CD4-positive, alpha-beta T cell treated with Interleukin-12 subunit alpha and Interleukin-12 subunit beta, for 1 hour (primary cell): ENCODE results near the gene BCL2A1.
"Not testable (repeated sequence)": the region's sequence is repeated elsewhere in the genome, so short reads cannot be mapped to it uniquely, and the experiment has no call there.

ENCODE experiments used
- DNase-seq: peaks from one replicate; pipeline ENCODE4 v3.0.0-alpha.2; 2020

Gene BCL2A1

DNA sequence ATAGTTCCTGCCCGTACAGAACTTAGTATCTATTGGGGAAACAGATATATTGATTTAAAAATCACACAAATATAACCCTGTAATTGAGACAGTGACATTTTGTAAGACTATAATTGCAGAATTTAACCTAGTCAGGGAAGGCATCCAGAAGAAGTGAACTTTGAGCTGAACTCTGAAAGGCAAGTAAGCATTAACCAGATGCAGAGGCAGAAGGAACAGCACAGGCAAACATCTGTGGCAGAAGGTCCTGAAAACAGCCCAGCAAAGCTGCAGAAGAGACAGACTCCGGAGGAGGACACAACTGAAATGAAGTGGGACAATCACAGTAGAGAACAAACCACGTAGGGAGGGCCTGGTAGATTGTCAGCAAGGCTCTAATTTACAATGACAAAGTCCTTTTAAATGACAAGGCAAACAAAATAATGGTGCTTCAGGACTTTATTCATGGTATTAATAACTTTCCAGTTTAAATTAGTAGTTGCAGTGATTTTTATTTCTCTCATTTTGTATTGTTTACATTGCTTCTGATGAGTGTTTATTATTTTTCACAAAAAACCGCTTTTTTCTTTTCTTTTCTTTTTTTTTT is 14.5 kb downstream of the BCL2A1 start:
- DNase-seq, result no peak

DNA sequence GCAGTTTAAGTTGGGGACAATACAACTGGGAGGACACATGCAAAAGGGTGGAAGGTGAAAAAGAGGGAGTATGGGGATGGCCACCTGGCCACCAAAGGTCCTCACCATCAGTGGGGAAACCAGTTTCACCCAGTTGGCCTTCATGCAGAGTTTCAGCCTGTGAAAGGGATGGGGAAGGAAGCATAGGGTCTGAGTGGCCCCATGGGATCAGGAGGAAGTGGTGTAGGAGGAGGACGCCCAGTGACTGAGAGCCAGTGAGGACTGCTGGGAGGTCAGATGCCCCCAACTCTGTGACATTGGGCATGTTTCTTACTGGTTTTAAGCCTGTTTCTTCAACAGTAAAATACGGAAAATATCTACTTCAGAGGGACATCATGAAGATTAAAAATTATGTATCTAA is 16.3 kb downstream of the BCL2A1 start:
- DNase-seq, result no peak

DNA sequence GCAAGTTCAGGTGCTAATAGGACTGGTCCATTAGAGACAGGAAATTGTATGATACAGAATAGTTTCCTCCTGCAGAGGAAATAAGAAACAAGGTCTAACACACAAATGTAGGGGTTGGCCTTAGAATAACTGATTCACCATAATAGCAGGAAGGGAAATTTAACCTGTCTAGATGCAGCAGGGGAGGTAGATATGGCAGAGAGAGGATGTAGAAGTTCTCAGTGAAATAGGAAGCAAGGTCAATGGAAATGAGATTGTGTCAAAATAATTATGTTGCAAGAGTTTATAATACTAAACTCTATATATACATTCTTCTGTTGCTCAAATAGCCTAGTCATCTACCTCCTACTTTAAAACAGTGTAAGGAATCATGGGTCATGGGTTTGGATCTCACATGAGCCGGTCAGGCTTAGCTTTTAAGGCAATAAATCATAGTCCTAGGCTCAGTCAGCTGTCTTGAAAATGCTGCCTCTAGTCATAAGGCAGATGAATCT is 17.0 kb downstream of the BCL2A1 start:
- DNase-seq, result no peak

DNA sequence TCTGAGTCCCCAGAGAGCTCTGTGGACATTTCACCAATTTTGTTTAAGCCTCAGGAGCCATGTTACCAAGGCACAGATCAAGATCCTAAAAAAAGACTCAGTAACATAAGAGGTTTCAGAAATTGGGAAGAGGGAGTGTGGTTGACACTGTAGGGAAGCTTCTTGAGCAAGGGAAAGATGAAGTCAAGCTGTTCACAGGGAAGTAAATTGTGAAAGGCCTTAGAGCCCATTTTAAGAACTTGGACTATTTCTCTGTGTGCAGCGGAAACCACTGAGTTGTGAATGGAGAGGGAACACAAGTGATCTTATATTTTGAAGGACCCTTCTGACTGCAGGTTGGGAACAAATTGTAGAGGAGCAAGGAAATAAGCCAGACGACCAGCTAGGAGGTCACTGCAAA is 18.7 kb downstream of the BCL2A1 start:
- DNase-seq, result no peak

DNA sequence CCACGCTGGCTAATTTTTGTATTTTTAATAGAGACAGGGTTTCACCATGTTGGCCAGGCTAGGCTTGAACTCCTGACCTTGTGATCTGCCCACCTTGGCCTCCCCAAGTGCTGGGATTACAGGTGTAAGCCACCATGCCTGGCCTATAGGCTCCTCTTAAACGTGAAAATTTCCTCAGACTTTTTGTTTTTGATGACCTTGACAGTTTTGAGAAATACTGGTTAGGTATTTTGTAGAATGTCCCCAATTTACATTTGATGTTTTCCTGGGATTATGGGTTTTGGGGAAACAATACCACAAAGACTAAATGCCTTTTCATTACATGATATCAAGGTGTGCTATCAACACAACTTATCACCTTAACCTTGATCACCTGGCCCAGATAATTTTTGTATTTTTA is 20.7 kb downstream of the BCL2A1 start:
- DNase-seq, result no peak

DNA sequence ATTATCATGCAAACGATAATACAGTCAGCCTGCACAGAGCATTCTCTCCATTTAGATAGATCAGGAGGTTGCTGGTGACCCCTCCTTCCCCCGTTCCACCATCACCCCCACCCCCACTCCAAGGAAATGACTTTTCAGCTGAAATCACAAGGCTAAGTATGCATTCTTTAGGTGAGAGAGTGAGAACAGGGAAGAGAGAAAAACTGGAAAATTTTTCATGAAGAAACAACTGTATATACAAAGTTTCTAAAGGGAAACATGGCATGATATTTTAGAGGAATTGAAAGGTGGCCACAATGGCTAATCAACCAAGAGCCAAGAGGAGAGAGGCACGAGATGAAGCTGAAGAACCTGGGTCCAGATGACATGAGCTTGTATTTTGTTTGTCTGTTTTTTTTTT is 22.2 kb downstream of the BCL2A1 start:
- no peak for DNase-seq

DNA sequence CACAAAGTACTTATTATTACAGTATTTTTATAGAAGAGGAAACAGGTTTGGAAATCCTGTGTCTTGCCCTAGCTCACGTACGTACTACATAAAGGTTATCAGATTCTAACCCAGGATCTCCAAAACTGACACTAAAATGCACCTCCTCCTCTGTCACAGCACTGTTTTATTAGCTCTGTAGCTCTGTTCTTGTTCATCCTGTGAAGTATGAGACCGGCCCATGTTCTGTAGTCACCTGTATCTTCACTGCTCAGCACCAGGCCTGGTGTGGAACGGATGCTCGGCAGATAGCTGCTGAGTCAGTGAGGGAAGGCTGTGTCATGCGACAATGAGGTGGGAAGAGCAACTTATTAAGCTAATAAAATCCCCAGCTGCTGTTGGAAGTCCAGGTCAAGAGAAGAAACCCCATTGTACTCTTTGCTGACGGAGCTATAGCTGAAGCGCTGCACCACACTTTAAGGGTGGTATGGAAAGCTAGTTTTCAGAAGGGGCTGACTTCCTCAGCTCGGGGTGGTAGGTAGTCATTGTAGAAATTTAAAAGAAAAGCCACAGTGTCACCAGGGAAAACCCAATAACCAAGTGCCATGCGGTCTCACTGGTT is 22.8 kb downstream of the BCL2A1 start:
- DNase-seq, result no peak

DNA sequence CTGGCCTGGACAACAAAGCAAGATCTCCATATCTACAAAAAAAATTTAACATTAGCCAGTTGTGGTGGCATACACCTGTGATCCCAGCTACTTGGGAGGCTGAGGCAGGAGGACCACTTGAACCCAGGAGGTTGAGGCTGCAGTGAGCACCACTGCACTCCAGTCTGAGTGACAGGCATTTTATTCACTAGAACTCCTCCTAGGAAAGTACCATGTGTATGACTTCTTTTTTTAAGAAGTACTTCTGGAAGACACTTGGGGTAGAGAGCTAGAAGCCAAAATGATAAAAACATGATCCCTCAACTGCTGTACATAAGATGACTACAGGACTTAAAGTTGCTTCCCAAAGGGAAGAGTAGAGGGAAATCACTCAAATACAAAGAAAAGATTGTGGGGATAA is 24.0 kb downstream of the BCL2A1 start:
- DNase-seq, result no peak

DNA sequence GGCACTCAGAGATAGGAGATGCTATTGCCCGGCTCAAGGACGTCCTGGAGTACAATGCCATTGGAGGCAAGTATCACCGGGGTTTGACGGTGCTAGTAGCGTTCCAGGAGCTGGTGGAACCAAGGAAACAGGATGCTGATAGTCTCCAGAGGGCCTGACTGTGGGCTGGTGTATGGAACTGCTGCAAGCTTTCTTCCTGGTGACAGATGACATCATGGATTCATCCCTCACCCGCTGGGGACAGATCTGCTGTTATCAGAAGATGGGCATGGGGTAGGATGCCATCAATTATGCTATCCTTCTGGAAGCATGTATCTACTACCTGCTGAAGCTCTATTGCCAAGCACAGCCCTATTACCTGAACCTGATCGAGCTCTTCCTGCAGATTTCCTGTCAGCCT is 26.4 kb downstream of the BCL2A1 start:
- DNase-seq, result no peak

DNA sequence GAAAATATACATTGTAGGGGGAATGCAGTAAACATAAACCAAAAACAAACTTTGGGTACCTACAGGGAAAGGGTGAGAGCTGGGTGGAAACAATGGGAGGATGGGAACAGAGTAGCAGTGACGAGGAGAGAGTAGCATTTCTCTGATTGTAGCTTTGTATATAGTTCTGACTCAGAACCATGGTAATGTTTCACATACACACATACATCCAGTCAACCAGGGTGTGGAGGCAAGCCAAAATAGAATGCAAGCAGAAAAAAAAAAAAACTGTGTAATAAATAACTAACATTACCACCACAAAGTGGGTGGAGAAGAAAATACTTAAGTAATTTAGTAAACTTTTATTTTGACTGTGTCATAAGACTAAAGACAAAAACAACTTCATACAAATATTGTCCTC is 27.2 kb downstream of the BCL2A1 start:
- DNase-seq, result no peak

DNA sequence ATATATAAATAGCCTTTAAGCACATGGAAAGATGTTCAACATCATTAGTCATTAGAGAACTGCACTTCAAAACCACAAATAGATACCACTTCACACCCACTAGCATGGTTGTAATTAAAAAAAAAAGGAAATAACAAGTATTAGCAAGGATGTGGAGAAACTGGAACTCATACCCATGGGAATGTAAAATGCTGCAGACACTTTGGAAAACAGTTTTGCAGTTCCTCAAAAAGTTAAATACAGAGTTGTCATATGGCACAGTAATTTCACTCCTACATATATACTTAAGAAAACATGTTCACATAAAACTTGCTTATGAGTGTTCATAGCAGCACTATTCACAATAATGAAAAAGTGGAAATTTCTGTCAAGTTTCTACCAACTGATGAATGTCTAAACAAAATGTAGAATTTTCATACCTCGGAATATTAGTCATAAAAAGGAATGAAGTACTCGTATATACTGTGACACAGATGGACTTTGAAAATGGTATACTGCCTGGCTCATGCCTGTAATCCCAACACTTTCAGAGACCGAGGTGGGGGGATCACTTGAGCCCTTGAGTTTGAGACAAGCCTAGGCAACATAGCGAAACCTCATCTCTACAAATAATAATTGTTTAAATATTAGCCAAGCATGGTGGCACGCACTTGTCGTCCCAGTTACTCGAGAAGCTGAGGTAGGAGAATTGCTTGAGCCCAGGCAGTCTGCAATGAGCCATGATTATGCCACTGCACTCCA is 28.1 kb downstream of the BCL2A1 start:
- no peak for DNase-seq

DNA sequence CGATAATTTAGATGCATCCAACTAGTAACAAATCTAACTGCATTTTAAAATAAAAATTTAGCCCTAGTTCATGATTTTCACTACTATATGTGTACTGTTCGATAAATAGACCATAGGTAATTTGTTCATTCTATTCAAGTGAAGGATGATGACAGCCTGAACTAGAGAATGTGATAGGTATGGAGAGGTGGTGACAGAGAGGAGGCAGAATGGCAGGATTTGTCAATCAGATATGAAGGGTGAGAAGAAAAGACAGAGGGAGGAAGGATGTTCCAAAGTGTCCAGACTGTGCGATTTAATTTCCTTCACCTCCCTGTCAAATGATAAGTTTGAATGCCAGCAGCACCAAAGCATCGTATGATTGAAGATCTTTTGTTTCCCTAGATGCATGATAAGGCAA is 31.6 kb downstream of the BCL2A1 start:
- DNase-seq, result no peak

DNA sequence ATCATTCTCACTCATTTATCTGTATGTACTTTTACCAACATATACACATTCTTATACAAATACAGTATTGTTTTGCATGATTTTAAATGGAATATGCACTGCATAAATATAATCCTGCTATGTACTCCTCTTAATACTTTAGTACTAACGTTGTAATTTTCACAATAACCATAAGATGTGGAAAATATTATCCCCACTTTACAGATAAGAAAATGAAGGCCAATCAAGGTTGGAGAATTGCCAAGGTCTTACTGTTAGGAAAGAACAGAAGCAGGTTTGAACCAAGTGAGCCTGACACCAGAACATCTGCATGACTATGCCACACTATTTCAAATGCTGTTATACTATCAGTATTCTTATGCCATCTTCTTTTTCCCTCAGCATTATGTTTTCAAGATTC is 32.9 kb downstream of the BCL2A1 start:
- DNase-seq, result no peak

DNA sequence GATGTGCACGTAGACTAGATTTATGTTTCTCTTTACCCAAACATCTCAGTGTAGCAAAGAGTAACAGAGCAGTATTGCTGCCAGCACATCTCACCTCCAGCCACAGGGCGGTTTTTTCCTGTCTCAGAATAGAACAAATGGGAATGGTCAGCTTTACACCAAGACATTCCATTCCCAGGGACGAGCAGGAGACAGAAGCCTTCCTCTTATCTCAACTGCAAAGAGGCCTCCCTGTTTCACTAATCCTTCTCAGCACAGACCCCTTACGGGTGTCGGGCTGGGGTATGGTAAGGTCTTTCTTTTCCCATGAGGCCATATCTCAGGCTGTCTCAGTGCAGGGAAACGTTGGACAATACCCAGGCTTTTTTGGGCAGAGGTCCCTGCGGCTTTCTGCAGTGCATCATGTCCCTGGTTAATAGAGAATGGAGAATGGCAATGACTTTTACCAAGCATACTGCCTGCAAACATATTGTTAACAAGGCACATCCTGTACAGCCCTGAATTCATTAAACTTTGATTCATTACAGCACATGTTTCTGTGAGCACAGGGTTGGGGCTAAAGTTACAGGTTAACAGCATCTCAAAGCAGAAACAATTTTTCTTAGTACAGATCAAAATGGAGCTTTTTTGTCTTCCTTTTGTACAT is 35.3 kb downstream of the BCL2A1 start:
- not testable (repeated sequence) for DNase-seq

DNA sequence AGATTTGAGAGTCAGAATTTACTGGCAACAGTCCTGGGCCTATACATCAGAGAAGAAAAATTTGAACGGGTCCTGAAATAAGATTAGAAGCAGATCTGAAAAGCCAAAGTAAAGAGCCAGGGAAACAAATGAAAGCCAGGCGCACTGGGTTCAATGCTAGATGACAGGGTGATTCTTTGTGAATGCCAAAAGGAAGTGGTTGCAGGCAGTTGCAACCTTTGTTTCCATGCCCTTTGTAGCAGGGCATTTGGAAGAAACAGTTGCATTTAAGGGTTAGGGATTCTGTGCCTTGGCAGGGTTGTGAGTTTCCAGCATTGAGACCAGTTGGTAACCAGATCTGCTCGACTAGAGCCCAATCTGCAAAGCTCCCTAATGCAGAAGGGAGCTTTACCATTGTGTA is 37.8 kb downstream of the BCL2A1 start:
- DNase-seq, result no peak

DNA sequence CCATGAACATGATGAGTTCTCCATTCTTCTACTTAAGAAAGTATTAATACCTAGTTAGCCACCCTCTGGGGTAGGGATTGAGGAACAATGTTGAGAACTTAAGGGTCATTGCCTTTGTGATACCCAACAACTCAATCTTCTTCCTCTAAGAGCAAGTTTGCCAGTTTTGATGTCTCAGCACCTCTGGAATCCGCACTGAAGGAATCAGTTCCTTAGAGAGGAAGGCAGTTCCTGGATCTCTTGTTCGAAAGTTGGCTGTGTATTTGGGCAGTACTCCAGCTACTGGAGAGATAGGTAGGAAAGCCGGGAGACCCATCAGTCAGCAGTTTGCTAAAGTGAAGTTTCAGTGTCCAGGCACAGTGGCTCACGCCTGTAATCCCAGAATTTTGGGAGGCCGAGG is 38.5 kb downstream of the BCL2A1 start:
- DNase-seq, result no peak

DNA sequence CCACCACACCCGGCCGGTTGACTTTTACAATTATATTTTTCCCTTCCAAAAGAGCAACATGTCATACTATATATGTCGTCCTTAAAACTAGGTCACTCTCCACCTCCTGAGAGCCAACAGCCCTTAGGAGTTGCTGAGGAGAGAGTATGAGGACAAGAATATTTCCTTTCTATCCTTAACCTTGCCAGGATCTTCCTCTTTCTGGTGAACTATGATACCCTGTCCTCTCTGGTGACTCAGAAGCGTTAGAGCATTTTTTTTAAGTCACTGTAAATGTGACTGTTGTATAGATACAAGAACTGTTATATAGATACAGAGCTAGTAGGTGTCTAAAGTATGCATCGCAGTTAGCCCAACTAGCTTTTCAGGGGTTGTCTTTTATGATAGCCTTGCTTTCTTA is 40.5 kb downstream of the BCL2A1 start:
- DNase-seq, result no peak

DNA sequence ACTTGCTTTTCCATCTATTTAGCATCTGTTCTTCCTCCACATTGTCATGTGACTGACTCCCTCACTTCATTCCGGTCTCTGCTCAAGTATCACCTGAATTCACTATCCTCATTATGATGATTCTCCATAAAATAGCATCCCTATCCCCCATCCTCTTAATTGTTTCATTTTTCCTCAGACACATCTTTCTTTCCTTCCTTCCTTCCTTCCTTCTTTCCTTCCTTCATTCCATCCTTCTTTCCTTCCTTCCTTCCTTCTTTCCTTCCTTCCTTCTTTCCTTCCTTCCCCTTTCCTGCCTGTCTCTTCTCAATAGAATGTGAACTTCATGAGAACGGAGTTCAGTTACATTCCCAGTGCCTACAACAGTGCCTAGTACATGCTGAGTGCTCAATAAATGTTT is 41.6 kb downstream of the BCL2A1 start:
- DNase-seq, result no peak

DNA sequence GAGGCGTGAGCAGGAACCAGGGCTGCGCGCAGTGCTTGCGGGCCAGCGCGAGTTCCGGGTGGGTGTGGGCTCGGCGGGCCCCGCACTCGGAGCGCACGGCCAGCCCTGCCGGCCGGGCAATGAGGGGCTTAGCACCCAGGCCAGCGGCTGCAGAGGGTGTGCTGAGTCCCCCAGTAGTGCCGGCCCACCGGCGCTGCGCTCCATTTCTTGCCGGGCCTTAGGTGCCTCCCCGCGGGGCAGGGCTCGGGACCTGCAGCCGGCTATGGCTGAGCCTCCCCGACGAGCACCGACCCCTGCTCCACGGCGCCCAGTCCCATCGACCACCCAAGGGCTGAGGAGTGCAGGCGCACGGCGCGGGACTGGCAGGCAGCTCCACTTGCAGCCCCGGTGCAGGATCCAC is 44.9 kb downstream of the BCL2A1 start:
- not testable (repeated sequence) for DNase-seq

DNA sequence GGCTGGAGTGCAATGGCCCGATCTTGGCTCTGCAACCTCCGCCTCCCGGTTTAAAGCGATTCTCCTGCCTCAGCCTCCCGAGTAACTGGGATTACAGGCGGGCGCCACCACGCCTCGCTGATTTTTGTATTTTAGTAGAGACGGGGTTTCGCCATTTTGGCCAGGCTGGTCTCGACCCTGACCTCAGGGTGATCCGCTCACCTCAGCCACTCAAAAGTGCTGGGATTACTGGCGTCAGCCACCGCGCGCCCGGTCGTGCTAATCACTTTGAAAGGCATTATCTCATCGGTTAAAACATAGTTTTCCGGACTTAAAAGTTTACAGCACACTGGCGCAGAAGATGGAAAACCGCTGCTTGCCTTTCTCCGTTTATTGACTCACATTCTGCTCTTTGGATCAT is 46.6 kb downstream of the BCL2A1 start:
- DNase-seq, result no peak

DNA sequence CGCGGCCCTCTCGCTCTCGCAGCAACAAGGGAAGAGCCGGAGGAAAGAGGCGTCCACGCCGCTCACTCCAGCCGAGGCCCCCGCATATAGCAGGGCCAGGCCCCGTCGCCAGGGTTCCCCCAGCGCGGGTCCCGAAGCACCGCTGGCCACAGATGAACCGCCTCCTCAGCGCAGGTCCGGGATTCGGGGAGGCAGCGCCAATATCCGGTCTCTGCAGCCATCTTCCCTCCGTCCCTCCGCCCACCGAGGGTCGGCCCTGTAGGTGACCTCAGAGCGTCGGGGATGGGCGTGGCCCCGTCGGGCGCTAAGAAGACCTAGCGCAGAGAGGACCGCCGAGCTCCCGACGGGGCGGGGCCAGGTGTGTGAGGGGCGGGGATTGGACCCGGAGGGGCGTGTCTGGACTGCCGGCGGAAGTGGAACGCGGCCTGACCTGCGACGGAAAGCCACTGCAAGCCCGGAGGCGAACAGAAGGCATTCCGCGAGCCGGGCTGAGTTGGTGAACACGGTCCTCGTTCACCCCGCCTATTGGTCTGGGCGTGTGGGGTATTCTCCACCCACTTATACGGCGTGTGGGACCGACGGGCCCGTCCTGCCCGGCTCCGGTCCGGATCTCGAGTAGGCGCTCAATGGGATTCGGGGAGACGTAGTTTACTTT is 47.4 kb downstream of the BCL2A1 start:
- DNase-seq, result peak; percentile 99

DNA sequence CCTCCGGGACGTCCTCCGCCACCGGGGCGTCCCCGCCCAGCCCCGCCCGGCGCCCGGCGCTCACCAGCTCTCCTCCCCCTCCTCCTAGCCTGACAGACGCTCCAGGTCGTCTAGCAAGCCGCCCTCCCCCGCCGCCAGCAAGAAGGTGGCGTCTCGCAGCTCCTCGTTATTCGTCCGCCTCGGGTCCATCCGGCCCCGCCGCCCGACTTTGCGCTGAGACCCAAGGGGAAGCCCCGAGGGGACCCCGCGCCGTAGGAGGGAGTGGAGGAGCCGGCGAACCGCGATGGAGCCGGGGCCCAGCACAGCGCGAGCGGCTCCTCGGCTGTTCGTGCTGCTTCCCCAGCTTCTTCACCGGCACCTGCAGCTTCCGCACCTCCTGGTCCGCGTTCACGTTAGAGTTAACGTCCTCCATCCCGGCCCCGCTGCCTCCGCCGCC is 47.9 kb downstream of the BCL2A1 start:
- peak; percentile 76 for DNase-seq

DNA sequence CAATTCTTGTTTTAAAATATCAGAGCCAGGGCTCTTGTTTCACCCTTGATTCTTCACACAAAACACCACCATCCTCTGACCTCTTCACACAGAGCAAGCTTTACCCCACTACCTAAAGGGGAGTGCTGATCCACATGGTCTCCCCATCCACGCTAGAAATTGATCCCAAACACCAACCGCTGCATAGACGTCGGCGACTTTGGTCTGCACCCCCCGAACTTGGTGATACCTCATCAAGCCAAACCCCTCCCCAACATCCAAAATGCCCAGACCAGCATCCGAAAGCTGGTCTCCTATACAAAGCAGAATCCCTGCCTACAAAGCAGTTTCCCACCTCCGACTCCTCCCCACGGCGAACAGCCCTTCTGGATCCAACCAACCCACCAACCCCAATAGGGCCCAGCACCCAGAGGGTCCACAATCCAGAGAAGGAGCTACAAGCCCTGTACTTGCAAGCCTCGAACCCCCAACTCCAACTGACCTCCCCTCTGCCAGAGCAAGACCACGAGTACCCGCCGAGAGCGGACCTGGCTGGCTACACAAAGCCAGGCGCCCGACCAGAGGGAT is 48.4 kb downstream of the BCL2A1 start:
- no peak for DNase-seq
